ENCODE data around the gene TRPV6.

DNA sequence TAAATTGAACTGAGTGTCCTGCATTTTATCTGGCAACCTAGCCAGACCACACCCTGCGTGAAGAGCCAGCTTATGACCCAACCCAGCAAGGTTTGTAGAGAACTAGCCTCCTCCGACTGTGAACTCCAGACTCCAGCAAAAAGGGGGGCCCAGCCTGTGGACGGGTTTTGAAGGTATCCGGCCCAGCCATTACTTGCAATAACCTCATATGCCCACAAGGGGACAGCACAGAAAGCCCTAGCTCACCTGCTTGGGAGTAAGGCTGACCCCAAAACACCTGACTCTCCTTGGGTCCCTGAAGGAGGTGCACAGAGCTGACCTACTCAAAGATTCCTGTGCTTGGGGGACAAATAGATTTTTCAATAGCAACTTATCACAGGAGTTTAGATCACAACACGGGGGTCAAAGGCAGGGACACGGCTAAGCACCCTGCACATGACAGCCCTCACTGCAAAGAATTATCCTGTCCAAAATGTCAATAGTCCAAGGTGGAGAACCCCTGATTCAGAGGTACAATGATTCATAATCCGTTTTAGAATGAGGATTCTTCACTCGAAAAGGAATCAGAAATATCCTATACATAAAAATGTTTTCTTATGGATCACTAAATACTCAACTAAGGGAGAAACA is 4.6 kb downstream of the TRPV6 start:
- TF ChIP-seq POLR2A (IDR thresholded peaks at IDR 0.05; ENCODE audit: low read depth, low read length) (no peak), POLR2AphosphoS5 (IDR thresholded peaks at IDR 0.05; ENCODE audit: low read depth, low read length) (no peak)

All from GM12892 (cell line).